Posterior cingulate gyrus (tissue), 11 donors: Measurements from ENCODE around the gene CCDC194.

Experiments
- DNase-seq, 10 donors: peaks; one replicate each; pipeline versions ENCODE4 v3.0.0 to v3.0.0-alpha.2; 2020 to 2021; ENCODE audit warnings: mixed read lengths in 3 of 10
- intact Hi-C: fragments of 100-400 bp; cut with DNase I; formaldehyde crosslinking; loops from one replicate; pipeline ENCODE4 v1.15.1; 2023

Gene CCDC194

GRCh38 chr19:17406046-17406886 is 12.3 kb upstream of the CCDC194 start:
- intact Hi-C loops, result no loop called here
- peak in 1 of 10 donors; percentile 18 for DNase-seq

DNA sequence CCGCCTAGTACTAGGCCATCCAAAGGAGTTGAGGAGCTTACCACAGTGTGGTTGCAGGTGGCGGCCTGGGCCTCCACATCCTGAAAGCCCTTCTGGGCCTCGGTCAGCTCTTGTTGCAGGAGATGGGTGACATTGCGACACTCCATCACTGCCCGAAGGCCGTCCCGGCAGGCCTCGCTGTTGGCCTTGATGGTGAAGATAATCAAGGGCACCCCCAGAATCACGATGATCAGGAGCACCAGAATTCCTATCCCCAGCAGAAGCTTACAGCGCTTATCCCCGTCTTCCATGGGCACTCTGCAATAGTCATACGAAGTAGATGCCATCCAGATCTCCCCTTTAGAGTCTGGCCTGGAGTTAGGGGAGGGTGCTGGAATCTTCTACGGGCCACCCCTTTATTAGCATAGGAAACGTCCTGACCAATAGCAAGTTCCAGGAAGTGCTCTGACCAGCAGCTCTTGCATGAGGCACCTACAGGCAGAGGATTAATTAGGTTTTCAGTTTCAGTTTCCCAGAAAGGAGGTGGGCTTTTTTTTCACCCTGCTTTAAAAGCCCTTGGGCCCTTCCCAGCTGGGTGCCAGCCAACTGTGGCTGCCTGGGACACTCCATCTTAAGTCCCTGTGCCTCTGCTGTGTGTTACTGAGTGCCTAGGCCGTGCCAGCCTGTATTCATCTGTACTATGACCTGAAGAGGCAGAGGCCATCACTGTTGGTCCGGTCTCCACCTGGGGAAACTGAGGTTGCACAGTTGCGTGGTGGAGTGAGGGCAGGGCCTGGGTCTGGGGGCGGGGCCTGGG is 11.5 kb upstream of the CCDC194 start, which contains the start of gene BST2:
BST2 (minus strand) TSS at position 381 of the 796 bp plus-strand sequence; CDS start at position 326, 55 bp downstream.
- peak in 2 of 10 donors; percentile 17 to 88 for DNase-seq
- intact Hi-C loops, result no loop called here

DNA sequence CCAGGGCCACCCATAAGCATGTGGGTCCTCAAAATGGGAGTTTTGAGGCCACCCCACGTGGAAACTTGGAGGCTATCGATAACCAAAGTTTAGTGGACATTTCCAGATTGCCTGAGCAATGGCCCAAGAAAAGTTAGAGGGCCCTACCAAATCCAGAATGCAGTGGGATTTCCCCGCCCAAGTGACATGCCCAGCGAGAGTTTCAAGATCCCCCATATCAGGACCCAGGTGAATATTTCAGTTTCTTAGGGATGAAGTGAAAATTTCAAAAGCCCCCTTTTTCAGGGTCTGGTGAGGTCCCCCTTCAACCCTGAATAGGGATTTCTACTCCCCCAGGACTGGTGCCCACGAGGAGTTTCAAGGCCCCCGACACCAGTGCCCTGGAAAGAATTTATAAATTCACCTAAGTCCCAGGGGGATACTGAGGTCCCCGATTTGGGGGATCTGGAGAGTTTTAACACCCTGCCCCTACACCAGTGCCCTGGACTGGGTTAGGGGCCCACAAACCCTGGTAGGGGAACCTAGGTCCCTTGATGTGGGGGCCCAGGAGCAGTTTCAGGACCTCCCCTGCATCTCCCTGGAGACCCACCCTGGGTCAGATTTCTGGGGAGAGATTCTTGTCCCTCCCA is 10.7 kb upstream of the CCDC194 start:
- intact Hi-C loops, result no loop called here
- DNase-seq, result no peak

- intact Hi-C loops, result no loop called here
Observed at GRCh38 chr19:17404015-17404414, 10.0 kb upstream of the CCDC194 start.

GRCh38 chr19:17402982-17403855 is 9.2 kb upstream of the CCDC194 start:
- intact Hi-C loops, result no loop called here
- no peak for DNase-seq

More at GRCh38 chr19:17404015-17404414, 10.0 kb upstream of the CCDC194 start:
- no peak for DNase-seq

DNA sequence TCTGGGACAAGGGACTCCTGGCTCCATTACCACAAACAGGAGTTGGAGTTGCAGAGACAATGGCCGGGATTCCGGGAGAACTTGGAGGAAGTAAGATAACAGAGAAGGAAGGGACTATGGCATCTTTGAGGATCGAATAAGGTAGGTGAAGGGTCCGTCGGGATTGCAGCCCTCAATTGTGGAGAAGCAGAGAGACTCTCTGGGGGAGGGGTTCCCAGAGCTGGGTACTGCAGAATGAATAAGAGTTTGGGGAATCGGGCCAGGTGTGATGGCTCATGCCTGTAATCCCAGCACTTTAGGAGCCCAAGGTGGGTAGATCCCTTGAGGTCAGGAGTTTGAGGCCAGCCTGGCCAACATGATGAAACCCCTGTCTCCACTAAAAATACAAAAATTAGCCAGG is 7.6 kb upstream of the CCDC194 start:
- DNase-seq, result no peak
- intact Hi-C loops, result no loop called here

DNA sequence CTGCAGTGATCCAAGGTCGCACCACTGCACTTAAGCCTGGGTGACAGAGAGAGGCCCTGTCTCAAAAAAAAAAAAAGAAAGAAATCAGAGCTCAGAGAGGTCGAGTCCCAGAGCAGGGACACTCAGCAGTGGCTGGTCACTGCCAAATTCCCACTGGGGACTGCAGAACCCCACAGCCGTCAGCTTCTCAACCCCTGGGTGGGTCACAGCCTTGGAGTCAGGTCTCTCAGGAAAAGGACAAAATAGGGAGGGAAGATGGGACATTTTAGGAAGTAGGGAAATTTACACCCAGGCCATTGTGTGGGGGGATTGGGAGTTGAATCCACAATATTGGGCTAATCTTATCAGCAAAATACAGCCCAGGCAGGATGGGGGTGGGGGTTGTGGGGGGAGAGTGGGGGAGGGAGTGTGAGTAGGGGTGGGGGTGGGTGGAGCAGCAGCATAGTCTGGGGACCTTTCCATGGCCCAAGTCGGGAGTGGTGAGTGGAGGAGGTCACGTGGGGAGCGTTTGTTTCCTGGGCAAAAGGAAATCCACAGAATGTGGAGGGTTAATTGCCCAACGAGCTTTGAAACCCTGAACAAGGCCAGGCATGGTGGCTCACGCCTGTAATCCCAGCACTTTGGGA is 5.0 kb upstream of the CCDC194 start:
- no peak for DNase-seq
- intact Hi-C loops, result no loop called here

GRCh38 chr19:17394891-17395415 is 957 bp upstream of the CCDC194 start:
- DNase-seq, result peak in 4 of 10 donors; percentile 25 to 79 (median 37)
- intact Hi-C loops, result no loop called here

GRCh38 chr19:17393002-17393401 is 994 bp downstream of the CCDC194 start:
- no peak for DNase-seq
- intact Hi-C loops, result no loop called here

DNA sequence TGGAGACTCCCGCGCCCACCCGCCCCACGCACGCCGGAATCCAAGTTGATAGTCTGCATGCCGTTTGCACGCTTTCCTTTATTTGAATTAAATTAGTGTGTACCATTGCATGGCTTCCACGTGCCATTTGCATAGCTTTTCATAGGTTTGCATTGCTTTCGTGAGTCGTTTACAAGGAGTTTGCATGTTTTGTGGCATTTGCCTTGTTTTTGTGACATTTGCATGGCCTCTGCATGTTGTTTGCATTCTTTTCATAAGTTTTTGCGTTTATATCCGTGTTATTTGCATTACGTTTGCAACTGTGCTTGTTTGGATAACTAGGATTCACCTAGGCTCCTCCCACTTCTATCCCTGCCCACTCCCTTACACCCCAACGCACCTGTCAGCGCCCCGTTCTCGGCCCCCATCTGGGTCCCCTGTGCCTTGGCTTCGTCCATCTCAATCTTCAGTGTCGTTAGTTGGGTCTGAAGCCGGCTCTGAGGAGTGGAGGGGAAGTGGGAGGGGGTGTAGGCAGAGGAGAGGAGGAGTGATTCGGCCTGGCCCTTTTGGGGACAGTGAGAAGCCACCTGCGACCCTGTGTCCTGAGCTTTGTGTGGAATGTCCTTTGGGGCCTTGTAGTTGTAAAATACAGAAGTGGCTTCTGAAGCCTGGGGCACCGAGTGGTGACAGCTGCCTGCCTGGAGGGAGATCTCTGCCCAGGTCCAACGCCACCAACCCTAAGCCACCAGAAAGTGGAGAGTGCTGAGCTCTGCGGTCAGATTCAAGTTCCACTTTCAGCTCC is 2.4 kb downstream of the CCDC194 start:
- intact Hi-C loops, result loop anchor here (2.0 kb wide), 1 partner anchor 45 kb away; no protein-coding TSS in a partner anchor
- DNase-seq, result no peak

GRCh38 chr19:17390665-17391370 is 3.2 kb downstream of the CCDC194 start:
- intact Hi-C loops, result loop anchor here (2.0 kb wide), 1 partner anchor 44 kb away; no protein-coding TSS in a partner anchor
- peak; percentile 78 to 98 (median 85) for DNase-seq

GRCh38 chr19:17389957-17390664 is 3.9 kb downstream of the CCDC194 start:
- DNase-seq, result no peak
- intact Hi-C loops, result loop anchor here (2.0 kb wide), 1 partner anchor 43 kb away; no protein-coding TSS in a partner anchor

DNA sequence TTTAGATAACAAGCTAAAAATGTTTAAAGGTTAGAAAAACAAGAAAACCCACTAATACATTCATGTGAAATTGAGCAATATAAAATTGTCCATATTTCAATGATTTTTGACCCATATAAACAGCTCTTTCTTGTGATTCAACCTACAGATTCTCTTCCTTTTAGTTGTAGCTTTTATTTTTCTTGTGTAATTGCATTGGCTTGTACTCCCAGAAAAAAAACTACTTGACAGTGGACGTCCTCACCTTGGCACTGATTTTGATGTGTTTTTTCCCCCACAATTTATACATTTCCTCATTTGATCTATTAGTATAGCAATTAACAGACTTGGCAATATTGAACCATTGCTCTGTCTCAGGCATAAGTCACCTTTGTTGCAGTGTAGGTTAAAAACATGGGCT is 4.7 kb downstream of the CCDC194 start:
- no peak for DNase-seq
- intact Hi-C loops, result no loop called here

DNA sequence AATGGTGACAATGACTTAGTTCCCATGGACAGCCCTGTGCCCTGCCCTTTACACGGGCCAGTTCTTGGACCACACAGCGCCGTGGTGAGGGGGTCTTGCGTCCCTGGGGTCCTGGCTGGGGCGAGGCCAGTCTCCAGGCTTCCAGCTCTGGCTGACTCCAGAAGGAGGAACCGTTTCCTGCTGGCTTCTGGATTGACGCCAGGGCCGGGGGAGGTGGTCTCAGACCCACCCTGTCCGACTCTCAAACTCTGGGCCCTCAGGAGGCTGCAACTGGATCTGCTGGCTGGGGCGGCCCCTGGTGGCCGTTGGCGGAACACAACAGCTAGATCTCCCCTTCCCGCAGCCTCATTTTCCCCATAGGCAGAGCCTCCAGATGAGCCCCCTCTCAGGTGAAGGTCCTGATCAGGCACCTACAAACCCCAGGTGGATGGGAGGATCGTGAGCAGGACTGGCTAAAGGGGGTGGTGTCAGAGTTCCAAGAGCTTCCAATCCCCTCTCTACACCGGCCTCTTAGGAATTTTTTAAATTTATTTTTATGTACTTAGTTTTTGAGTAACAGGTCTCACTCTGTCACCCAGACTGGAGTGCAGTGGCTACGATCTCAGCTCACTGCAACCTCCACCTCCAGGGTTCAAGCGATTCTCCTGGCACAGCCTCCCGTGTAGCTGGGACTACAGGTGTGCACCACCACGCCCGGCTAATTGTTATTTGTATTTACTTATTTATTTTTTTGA is 8.0 kb downstream of the CCDC194 start:
- DNase-seq, result peak in 7 of 10 donors; percentile 31 to 94 (median 47)
- intact Hi-C loops, result no loop called here

- intact Hi-C loops, result no loop called here
- no peak for DNase-seq
Observed at GRCh38 chr19:17380426-17381138, 13.4 kb downstream of the CCDC194 start.

GRCh38 chr19:17379221-17379631 is 14.8 kb downstream of the CCDC194 start:
- DNase-seq, result no peak
- intact Hi-C loops, result no loop called here
